Stimulated activated CD4-positive, alpha-beta T cell treated with anti-CD3 and anti-CD28 coated beads, TNF-alpha, amount 100 ng/mL, for 1 hour (primary cell): ENCODE data around the gene NAE1.
"Not testable (repeated sequence)": the region's sequence is repeated elsewhere in the genome, so short reads cannot be mapped to it uniquely, and the experiment has no call there.

Experiments
- DNase-seq, 3 donors: peaks; one replicate each; pipeline ENCODE4 v3.0.0-alpha.2; 2020; ENCODE audit warnings: low read depth in 3 of 3, low spot score in 1 of 3

NAE1 gene

DNA sequence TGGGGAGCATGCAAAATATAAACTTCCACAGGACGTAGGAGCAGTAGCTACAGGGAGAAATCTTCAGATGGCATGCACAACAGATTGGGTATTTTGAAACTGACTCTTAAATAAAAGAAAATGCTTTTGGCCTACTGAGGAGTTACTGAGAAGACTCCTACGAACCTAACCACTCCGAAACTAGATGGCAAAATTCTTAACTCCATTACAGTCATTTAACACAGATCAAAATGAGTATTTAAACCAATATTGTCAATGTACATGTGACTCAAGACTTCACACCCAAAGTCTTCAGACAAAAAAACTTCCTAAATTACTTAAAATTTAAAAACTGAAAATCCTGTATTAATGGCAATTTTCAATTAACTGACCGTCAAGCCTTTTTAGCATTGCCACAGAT is 21.0 kb downstream of the NAE1 start:
- no peak for DNase-seq

DNA sequence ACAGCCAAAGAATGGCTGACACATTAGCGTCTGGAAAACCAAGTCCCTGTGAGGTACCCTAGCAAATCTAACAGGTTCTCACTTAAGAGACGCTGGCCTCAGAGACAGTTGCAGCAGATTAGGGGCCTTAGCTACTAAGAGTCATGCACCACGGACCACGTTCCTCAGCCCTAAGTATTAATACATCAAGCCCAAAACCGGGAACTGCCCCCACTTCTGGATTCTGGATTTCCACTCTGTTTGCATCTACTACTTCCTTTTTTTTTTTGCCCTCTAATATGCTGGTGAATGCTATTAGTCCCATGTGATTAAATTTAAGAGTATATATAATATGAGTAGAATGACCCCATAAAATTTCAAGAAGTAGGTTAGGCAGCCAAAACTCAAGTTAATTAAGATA is 28.6 kb downstream of the NAE1 start:
- DNase-seq: no peak

DNA sequence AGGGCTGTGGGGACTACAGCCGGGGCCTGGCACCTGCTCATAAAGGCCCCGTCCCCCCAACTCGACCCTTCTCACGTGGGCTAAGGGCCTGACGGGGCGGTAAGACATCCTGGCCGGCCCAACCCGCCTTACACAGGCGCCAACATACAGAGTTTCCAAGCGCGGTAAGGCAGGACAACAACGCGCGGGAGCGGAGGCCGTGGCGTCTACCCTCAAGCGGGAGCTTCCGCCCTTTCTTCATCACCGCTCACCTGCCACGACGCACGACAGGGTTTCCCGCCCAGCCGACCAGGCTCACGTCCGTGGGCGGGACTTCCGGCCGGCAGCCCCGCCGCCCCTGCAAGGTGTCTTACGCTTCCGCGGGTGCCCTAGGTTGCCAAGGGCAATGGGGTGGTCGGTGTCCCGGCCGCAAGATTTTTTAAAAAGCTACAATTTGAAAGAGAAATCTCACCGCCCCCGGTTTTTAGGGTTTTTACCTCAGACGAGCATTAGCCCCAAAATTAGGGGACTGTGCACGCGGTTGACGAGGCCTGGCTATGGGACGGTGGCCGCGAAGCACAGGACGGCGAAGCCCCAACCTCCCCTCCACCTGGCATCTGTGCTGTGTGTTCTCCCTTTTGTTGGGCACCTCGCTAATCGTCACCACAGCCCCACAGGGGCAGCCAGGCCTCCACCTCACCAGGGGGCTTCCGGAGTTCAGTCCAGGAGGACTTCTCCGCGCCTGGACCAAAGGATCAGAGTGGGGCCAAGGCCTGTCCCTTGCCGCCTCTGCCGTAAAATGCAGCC is 29.3 kb downstream of the NAE1 start, which contains the start of gene TERB1:
TSS of gene TERB1 (minus strand) at position 265 of the 786 bp plus-strand sequence. CDS start 4,786 bp downstream, outside the sequence.
- DNase-seq: no peak

DNA sequence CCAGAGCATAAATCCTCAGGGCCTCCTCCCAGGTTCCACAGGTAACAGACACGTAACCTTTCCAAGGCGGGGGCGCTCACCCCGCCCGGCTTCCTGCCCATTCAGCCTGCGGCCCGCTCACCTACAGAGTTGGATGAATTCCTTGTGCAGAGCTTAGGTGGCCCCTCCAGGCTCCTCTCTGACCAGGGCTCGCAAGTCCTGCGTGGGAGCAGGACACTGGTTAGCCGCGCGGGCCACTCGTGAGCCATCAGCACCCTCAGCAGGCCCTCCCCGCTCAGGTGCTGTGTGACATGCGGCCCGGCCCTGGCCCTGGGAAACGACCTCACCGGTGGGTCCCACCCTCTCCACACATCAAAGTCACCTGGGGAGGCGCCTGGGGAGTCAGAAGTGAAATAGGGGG is 29.9 kb downstream of the NAE1 start:
- DNase-seq: no peak

DNA sequence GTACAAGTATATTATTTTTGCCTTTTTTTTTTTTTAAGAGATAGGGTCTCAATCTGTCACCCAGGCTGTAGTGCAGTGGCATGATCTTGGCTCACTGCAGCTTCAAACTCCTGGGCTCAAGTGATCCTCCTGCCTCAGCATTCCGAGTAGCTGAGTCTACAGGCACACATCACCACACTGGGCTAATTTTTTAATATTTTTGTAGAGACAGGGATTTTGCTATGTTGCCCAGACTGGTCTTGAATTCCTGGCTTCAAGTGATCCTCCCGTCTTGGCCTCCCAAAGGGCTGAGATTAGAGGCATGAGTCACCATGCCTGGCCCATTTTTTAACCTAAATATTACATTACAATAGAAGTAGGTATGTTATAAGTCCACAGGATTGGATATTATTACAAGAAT is 32.6 kb downstream of the NAE1 start:
- no peak for DNase-seq

GRCh38 chr16:66793984-66794383 is 36.8 kb downstream of the NAE1 start:
- DNase-seq: not testable (repeated sequence)

- no peak for DNase-seq
Observed at GRCh38 chr16:66790130-66790733, 40.5 kb downstream of the NAE1 start.

DNA sequence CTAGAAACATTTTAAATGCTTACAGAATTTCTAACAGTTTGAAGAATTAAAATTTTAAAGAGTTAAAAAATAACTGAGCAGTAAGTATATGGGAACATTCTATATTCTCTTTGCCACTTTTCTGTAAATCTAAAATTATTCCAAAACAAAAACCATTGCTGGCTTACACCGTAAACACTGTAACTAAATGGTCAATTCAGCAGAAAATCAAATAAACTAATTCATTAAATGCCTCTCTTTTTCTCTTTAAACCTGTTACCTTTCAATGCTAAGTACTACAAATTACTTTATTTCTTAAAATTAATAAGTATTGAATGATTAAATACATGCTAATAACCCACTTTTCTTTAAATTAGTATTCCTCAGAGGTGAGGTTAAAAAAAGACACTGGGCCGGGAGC is 43.3 kb downstream of the NAE1 start:
- no peak for DNase-seq

- DNase-seq: no peak
Observed at GRCh38 chr16:66786551-66786950, 44.2 kb downstream of the NAE1 start.

DNA sequence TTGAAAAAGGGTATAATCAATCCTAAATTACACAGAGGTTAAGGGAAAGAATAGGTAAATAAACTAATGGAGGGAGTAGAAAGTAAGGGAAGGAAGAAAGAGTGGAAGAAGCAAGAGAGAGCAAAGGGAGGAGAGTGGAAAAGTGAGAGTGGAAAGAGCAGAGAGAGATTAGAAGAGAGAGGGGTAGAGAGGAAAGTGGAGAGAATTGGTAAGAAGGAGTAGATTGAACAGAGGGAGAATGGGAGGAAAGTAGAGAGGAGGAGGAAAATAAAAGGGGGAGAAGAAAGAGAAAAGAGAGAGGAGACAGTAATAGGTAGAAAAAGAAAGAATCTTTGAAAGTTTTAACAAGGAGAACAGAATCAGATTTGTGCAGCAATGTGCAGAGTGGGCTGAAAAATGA is 54.3 kb downstream of the NAE1 start:
- no peak for DNase-seq

DNA sequence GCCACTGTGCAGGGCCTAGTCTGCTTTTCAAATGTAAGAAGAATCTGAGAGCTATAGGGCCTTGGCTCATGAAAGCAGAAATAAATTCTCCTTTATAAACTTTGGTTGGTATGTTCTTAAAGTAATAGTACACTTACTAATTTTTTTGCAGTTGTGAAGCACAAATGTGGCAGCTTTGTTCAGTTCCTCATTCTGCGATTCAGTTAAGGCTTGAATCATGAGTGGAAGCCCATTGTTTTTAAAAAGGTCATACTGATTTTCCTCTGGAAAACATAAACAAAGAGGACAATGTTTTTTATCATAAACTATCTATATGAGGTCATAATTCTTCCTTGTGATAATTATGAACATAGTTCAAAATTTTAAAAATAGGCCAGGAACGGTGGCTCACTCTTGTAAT is 55.8 kb downstream of the NAE1 start:
- no peak for DNase-seq

DNA sequence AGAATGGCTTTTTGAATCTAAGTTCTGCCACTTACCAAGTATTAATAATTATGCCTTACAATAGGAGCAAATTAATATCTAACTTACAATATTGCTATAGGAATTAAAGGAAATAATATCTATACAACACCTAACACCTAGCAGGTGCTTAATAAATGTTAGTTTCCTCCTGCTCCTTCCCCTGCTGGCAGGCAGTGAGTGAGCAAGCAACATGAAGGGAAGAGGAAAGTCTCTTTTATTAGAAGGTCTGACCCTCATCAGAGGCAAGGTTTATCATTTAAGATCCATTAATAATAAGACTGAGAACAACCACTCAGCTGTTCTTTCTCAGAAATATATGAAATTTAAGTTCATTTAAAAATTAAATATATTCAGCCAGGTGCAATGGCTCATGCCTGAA is 72.7 kb downstream of the NAE1 start:
- DNase-seq: no peak

DNA sequence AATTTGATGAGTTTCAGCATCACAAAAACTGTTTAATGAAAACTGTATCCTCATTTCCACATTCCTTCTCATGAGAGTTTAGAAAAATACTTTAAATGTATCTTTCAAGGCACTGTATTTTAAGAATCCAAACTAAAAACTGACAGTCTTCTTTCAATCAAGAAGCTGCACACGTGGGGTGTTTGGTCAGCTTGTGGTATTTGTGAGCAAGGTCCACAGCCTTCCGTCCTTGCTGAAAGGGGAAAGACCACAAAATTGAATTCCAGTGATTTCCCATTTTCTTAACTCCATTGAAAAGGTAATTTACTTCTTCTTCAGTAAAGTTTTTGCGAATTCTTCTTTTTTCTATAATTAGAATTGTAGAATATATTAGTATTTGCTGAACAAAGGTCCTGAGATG is 76.0 kb downstream of the NAE1 start:
- no peak for DNase-seq

DNA sequence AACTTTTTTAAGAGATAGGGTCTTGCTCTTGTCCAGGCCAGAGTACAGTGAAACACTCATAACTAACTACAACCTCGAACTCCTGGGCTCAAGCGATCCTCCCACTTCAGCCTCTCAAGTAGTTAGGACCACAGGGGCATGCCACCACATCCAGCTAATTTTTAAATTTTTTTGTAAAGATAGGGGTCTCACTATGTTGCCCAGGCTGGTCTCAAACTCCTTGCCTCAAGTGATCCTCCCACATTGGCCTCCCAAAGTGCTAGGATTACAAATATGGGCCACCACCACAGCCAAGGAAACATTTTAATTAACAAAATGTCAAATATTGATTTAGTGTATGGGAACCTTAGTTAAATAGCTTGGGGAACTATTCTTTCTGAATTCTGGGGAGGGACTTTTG is 76.6 kb downstream of the NAE1 start:
- no peak for DNase-seq

GRCh38 chr16:66752958-66753357 is 77.8 kb downstream of the NAE1 start:
- DNase-seq: no peak
